Lower leg skin (tissue), 4 donors: ENCODE data around the gene DHX58. TPM values are rescaled to one million over a fixed set of nuclear protein-coding genes. Genes with fewer than 3 reads are reported as not detected.

Source experiments
- DNase-seq, 2 donors: peaks; one replicate each; pipeline ENCODE4 v3.0.0-alpha.2; 2019; ENCODE audit warnings: low spot score in 2 of 2
- H3K4me3 ChIP-seq: fragments of 200-600 bp; sonication (generic); 2 replicates; pipeline ENCODE4 v1.5.1; 2017; ENCODE audit warnings: mild to moderate bottlenecking, low read depth; ENCODE audit not compliant: poor library complexity, severe bottlenecking
- CTCF ChIP-seq, 3 donors: fragments of 450-650 bp; IDR thresholded peaks; one replicate each; pipeline ENCODE4 v1.5.1; 2016; ENCODE audit warnings: antibody characterized with exemption in 3 of 3, mild to moderate bottlenecking in 3 of 3, moderate library complexity in 2 of 3
- POLR2A ChIP-seq, 2 donors: fragments of 450-650 bp; IDR thresholded peaks; one replicate each; pipeline ENCODE4 v1.6.1; 2016 to 2017; ENCODE audit warnings: antibody characterized with exemption in 2 of 2, mild to moderate bottlenecking in 1 of 2, moderate library complexity in 1 of 2
- WGBS, 2 donors: methylation state at CpG; one replicate each; pipeline ENCODE4 v1.1.5; 2018; 5-methylcytosine and 5-hydroxymethylcytosine counted together
- intact Hi-C: fragments of 100-400 bp; cut with DNase I; formaldehyde crosslinking; loops from one replicate; pipeline ENCODE4 v1.15.0; 2023; ENCODE audit warnings: low total_unique reads
- total RNA-seq, 4 donors: library from RNA; depleted of rRNA; stranded (reverse); fragments of >200 nt; gene quantifications; one replicate each; pipeline ENCODE4 v1.1.0, GENCODE V29; 2016

Gene DHX58
- total RNA-seq, 4 donors from 2014 or later = 7.5 to 16.5 (median 12.1) TPM

GRCh38 chr17:42104264-42104663 lies 8.2 kb downstream of the DHX58 start:
- DNase-seq = no peak
- 80 to 83% methylated on average over 3 of the region's 3 CpGs for WGBS, 2 donors
- intact Hi-C loops = no loop called here
- TF ChIP-seq POLR2A (IDR thresholded peaks at IDR 0.05) = no peak
- no peak for TF ChIP-seq CTCF (IDR thresholded peaks at IDR 0.05)
- no peak overlapping the region for H3K4me3 ChIP-seq

GRCh38 chr17:42103221-42103954 lies 9.1 kb downstream of the DHX58 start:
- TF ChIP-seq CTCF (IDR thresholded peaks at IDR 0.05) = no peak
- TF ChIP-seq POLR2A (IDR thresholded peaks at IDR 0.05) = no peak
- no peak for DNase-seq
- no peak overlapping the region for H3K4me3 ChIP-seq
- 82 to 83% methylated on average over 9 to 11 of the region's 11 CpGs for WGBS, 2 donors
- intact Hi-C loops = no loop called here

DNA sequence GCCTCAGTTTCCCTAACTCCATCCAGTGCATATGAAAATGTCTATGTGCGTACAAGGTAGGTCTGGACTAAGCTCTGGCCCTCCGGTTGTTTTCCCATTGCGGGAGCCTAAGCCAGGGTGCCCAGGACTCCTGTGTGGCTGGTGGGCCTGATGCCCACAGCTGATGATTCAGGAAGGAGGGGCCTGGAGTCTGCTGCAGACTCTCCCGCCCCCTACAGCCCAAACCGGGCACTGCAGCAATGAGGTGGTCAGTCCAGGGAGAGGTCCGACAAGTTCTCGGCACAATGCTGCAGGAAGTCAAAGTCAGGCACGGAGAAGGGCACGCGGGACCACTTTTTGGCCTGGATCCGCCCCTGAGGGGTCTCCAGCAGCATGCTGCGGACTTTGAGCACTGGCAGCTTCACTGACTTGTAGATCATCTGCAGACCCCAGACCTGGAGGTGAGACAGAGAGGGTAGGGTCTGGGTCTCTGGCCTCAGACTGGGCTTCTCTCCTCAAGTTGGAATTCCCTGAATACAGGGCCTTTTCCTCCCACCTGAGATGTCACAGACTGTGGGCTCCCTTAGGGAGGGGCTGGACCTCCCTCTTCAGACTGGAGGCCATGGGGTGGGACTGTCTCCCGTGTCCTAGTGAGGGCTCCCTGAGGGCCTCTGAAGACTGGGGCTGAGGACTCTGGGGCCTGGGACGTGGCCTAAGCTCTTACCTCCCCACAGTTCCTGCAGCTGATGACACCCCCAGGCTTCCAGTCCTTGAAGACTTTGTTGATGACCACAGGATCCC lies 10.8 kb downstream of the DHX58 start:
- 51 to 58% methylated on average over 12 to 14 of the region's 14 CpGs for WGBS, 2 donors
- DNase-seq = peak in 1 of 2 donors; percentile 92
- intact Hi-C loops = no loop called here
- no peak overlapping the region for H3K4me3 ChIP-seq
- TF ChIP-seq CTCF (IDR thresholded peaks at IDR 0.05) = no peak
- no peak for TF ChIP-seq POLR2A (IDR thresholded peaks at IDR 0.05)

- DNase-seq = no peak
- 68 to 73% methylated on average over 14 of the region's 14 CpGs for WGBS, 2 donors
- intact Hi-C loops = no loop called here
- H3K4me3 ChIP-seq = no peak overlapping the region
- TF ChIP-seq CTCF (IDR thresholded peaks at IDR 0.05) = no peak
- no peak for TF ChIP-seq POLR2A (IDR thresholded peaks at IDR 0.05)
Measured at GRCh38 chr17:42098730-42099399, 13.6 kb downstream of the DHX58 start.

- 8 to 11% methylated on average over 33 to 44 of the region's 52 CpGs for WGBS, 2 donors
- TF ChIP-seq POLR2A (IDR thresholded peaks at IDR 0.05) (no peak), CTCF (IDR thresholded peaks at IDR 0.05) (no peak)
- no peak for DNase-seq
- no peak within 1 kb of the TSS for H3K4me3 ChIP-seq
- intact Hi-C loops = no loop called here
Measured at GRCh38 chr17:42097691-42098631, 14.6 kb downstream of the DHX58 start, which contains the start of gene ZNF385C. TSS of gene ZNF385C (minus strand) at chr17:42098473. CDS start at chr17:42063056, 35,417 bp downstream.
